Transverse colon (tissue), 3 donors: ENCODE measurements around the gene RBFOX2.

ENCODE experiments used
- POLR2A ChIP-seq: fragments of 450-650 bp; IDR thresholded peaks from one replicate; pipeline ENCODE4 v1.6.1; 2016; ENCODE audit warnings: antibody characterized with exemption, mild to moderate bottlenecking, moderate library complexity
- TF ChIP-seq, protein P1 (sequence below), 5 experiments: fragments of 200-600 bp in 3 of 5; fragments of 450-650 bp in 2 of 5; sonication (generic) in 3 of 5; IDR thresholded peaks; 1 replicate in 2 of 5; 2 replicates in 3 of 5; pipeline ENCODE4 v1.5.1; 2016 to 2017; ENCODE audit warnings: antibody characterized with exemption in 5 of 5, inconsistent platforms in 3 of 5, mild to moderate bottlenecking in 2 of 5, moderate library complexity in 1 of 5

DNA sequence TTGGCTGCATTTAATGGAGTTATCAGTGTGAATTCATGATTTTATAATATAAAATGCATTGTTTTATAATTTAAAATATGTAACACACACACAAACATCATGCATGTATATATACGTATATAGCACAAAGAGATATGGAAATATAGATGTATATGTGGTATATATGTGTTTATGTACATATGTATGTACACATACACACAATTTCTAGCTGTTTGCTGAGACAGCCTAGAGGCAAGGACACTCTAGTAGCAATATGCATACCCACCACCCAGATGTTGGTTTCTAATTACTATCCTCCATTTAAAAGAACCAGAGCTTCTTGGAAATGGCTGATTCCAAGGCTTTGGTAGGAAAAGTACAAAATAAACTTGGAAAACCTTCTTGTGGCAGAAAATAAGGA lies 50.4 kb downstream of the RBFOX2 start:
- no peak for TF ChIP-seq POLR2A
- TF ChIP-seq, protein P1, sequence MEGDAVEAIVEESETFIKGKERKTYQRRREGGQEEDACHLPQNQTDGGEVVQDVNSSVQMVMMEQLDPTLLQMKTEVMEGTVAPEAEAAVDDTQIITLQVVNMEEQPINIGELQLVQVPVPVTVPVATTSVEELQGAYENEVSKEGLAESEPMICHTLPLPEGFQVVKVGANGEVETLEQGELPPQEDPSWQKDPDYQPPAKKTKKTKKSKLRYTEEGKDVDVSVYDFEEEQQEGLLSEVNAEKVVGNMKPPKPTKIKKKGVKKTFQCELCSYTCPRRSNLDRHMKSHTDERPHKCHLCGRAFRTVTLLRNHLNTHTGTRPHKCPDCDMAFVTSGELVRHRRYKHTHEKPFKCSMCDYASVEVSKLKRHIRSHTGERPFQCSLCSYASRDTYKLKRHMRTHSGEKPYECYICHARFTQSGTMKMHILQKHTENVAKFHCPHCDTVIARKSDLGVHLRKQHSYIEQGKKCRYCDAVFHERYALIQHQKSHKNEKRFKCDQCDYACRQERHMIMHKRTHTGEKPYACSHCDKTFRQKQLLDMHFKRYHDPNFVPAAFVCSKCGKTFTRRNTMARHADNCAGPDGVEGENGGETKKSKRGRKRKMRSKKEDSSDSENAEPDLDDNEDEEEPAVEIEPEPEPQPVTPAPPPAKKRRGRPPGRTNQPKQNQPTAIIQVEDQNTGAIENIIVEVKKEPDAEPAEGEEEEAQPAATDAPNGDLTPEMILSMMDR (IDR thresholded peaks at IDR 0.05) = no peak
